ENCODE measurements around the gene MICAL3.

Gene MICAL3

DNA sequence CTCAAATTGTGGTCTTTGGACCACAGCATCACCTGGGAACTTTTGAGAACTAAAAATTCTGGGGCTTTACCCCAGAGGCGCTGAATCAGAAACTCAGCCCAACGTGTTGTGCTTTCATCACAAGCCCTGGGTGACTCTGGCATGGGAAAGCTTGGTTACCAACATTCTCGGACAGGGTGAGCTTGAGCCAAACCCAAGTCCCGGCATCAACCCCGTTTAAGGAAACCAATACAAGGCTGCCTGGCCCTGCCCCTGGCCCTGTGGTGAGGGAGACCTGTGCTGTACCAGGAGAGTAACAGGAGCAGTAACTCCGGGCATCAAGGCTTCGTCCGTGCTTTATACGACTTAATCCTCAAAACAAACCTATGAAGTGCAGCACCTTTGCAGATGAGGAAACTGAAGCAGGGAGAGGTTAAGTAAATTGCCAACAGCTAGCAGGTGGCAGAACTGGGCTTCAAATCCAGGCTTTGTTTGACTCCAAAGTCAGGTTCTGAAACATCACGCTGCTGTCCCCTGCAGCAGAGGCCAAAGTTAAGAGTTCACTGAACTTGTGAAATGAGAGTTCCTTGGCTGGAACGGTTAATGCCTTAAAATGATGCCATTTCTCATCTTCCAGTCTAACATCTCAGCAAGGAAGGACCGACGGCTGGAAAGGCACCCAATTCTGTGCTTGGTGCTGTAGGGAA, 186.0 kb downstream of the MICAL3 start:
- H3K4me3 ChIP-seq (replicated peaks; ENCODE audit: insufficient read depth, low read length): no peak overlapping the region
- no peak for DNase-seq (ENCODE audit: low read depth in 1 of 2, low spot score in 1 of 2)
- TF ChIP-seq, protein P1, sequence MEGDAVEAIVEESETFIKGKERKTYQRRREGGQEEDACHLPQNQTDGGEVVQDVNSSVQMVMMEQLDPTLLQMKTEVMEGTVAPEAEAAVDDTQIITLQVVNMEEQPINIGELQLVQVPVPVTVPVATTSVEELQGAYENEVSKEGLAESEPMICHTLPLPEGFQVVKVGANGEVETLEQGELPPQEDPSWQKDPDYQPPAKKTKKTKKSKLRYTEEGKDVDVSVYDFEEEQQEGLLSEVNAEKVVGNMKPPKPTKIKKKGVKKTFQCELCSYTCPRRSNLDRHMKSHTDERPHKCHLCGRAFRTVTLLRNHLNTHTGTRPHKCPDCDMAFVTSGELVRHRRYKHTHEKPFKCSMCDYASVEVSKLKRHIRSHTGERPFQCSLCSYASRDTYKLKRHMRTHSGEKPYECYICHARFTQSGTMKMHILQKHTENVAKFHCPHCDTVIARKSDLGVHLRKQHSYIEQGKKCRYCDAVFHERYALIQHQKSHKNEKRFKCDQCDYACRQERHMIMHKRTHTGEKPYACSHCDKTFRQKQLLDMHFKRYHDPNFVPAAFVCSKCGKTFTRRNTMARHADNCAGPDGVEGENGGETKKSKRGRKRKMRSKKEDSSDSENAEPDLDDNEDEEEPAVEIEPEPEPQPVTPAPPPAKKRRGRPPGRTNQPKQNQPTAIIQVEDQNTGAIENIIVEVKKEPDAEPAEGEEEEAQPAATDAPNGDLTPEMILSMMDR (IDR thresholded peaks at IDR 0.05; ENCODE audit: insufficient read depth, low read length): no peak
- TF ChIP-seq, protein P2, sequence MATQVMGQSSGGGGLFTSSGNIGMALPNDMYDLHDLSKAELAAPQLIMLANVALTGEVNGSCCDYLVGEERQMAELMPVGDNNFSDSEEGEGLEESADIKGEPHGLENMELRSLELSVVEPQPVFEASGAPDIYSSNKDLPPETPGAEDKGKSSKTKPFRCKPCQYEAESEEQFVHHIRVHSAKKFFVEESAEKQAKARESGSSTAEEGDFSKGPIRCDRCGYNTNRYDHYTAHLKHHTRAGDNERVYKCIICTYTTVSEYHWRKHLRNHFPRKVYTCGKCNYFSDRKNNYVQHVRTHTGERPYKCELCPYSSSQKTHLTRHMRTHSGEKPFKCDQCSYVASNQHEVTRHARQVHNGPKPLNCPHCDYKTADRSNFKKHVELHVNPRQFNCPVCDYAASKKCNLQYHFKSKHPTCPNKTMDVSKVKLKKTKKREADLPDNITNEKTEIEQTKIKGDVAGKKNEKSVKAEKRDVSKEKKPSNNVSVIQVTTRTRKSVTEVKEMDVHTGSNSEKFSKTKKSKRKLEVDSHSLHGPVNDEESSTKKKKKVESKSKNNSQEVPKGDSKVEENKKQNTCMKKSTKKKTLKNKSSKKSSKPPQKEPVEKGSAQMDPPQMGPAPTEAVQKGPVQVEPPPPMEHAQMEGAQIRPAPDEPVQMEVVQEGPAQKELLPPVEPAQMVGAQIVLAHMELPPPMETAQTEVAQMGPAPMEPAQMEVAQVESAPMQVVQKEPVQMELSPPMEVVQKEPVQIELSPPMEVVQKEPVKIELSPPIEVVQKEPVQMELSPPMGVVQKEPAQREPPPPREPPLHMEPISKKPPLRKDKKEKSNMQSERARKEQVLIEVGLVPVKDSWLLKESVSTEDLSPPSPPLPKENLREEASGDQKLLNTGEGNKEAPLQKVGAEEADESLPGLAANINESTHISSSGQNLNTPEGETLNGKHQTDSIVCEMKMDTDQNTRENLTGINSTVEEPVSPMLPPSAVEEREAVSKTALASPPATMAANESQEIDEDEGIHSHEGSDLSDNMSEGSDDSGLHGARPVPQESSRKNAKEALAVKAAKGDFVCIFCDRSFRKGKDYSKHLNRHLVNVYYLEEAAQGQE (IDR thresholded peaks at IDR 0.05; ENCODE audit: insufficient replicate concordance, low read depth): no peak
- TF ChIP-seq GABPA (IDR thresholded peaks at IDR 0.05; ENCODE audit: low read depth): no peak
- no peak for TF ChIP-seq POLR2AphosphoS5 (IDR thresholded peaks at IDR 0.05; ENCODE audit: low read depth)
- no peak for TF ChIP-seq SPI1 (IDR thresholded peaks at IDR 0.05; ENCODE audit: borderline replicate concordance, low read depth)
- no peak overlapping the region for H3K27ac ChIP-seq (replicated peaks)
- H3K27me3 ChIP-seq (ENCODE audit: insufficient read depth, poor library complexity, severe bottlenecking): no peaks in the 10 kb centered on the region

DNA sequence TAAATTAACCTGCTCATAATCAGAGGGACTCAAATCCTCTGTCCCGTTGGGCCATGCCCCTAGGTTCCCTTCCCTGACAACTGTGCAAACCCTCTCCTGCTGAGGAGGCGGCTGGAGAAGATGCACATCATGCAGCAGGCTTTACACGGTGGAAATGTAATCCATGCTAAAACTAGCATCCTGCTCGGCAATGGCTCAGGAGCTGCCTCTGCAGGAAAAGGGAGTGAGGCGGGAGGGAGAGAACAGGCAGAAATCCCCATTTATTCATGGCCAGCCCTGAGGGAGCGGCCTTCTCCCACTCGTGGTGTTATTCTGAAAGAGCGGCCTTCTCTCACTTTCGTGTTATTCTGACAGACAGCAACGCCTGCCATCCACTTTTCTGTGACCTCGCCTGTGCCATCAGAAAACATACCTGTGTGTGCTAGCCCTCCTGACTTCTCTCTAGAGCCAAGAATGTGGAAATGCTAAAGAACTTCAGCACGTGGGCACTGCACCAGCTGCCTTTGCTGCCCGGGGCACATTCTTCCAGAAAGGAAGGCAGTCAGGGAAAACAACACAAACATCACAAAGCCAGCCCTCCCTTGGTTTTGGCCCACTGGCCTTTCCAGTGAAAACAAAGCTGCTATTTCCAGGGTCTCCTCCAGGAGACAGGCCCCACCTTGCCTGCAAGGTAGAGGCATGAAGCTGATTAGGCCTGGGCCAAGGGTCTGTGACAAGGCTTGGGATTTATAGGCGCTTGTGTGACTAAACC, 187.2 kb downstream of the MICAL3 start:
- H3K4me3 ChIP-seq (replicated peaks; ENCODE audit: insufficient read depth, low read length): no peak overlapping the region
- TF ChIP-seq, protein P2 (IDR thresholded peaks at IDR 0.05; ENCODE audit: insufficient replicate concordance, low read depth): no peak
- no peak for TF ChIP-seq POLR2AphosphoS5 (IDR thresholded peaks at IDR 0.05; ENCODE audit: low read depth)
- TF ChIP-seq GABPA (IDR thresholded peaks at IDR 0.05; ENCODE audit: low read depth): no peak
- TF ChIP-seq, protein P1 (IDR thresholded peaks at IDR 0.05; ENCODE audit: insufficient read depth, low read length): no peak
- no peak for TF ChIP-seq SPI1 (IDR thresholded peaks at IDR 0.05; ENCODE audit: borderline replicate concordance, low read depth)
- H3K27ac ChIP-seq (replicated peaks): no peak overlapping the region
- H3K27me3 ChIP-seq (ENCODE audit: insufficient read depth, poor library complexity, severe bottlenecking): no peaks in the 10 kb centered on the region
- DNase-seq (ENCODE audit: low read depth in 1 of 2, low spot score in 1 of 2): no peak

DNA sequence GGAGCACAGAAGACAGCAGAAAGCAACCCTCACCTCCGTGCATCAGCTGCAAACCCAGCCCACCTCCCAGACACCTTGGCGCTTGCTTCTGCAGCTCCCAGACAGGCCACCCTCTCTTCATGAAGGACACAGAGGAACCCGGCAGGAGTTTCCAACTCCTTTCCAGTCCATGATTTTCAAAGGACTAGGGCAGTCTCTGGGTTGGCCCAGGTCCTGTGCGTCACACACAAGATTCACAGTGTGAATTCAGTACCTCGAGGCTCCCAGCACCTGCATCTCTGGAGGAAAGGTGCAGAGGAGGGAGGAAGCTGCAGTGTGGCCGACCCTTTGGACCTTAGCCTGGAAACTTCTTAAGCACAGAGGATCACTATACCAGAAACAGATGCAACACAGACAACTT, 189.1 kb downstream of the MICAL3 start:
- TF ChIP-seq, protein P2 (IDR thresholded peaks at IDR 0.05; ENCODE audit: insufficient replicate concordance, low read depth): no peak
- TF ChIP-seq GABPA (IDR thresholded peaks at IDR 0.05; ENCODE audit: low read depth) (no peak), SPI1 (IDR thresholded peaks at IDR 0.05; ENCODE audit: borderline replicate concordance, low read depth) (no peak), POLR2AphosphoS5 (IDR thresholded peaks at IDR 0.05; ENCODE audit: low read depth) (no peak)
- TF ChIP-seq, protein P1 (IDR thresholded peaks at IDR 0.05; ENCODE audit: insufficient read depth, low read length): no peak
- Histone ChIP-seq H3K27ac (replicated peaks) (no peak overlapping the region), H3K27me3 (ENCODE audit: insufficient read depth, poor library complexity, severe bottlenecking) (no peaks in the 10 kb centered on the region), H3K4me3 (replicated peaks; ENCODE audit: insufficient read depth, low read length) (no peak overlapping the region)
- no peak for DNase-seq (ENCODE audit: low read depth in 1 of 2, low spot score in 1 of 2)
